ENCODE results near the gene TOMM6. TPM values are rescaled to one million over a fixed set of nuclear protein-coding genes. Genes with fewer than 3 reads are reported as not detected.
"Not testable (repeated sequence)": the region's sequence is repeated elsewhere in the genome, so short reads cannot be mapped to it uniquely, and the experiment has no call there.

TOMM6 gene
- total RNA-seq, 1 donor from 2014 or later: 42.5 TPM

GRCh38 chr6:41785254-41785653, 2.2 kb upstream of the TOMM6 start:
- no peak for DNase-seq (ENCODE audit: low read depth in 2 of 2)

GRCh38 chr6:41785689-41786450, 1.6 kb upstream of the TOMM6 start:
- peak; percentile 21 to 37 for DNase-seq (ENCODE audit: low read depth in 2 of 2)

DNA sequence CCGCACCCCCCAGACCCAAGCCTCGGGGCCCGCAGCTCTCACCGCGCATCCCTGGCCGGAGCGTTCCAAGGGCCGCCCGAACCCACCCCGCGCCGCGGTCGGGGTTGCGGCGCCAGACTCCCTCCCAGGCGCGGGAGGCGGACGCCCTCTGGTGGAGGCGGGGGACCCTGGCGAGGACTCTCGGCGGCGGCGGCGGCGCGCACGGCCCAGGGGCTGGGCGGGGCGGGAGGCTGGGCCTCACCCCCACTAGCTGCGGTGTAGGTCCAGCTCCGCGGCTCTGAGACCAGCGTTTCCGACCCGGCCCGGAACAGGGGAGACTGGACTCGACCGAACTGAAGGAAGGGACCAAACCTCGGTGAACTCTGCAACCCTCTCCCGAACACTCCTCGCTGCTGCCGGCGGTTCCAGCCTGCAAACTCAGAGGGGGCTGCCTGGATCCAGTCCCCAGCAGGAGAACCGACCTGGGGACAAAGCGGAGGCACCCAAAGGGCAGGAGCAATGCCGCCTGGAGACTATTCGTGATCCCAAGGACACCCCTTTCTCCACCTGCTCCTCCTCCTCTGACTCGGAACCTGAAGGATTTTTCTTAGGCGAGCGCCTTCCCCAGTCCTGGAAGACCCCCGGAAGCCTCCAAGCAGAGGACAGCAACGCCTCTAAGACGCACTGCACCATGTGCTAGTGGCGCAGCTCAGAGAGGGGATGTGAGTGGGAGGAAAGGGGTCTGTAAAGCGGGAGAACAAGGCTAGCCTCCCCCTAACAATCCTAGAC, 859 bp upstream of the TOMM6 start:
- peak; percentile 85 to 89 for DNase-seq (ENCODE audit: low read depth in 2 of 2)

GRCh38 chr6:41789390-41789724, 1.9 kb downstream of the TOMM6 start:
- DNase-seq (ENCODE audit: low read depth in 2 of 2): no peak

- no peak for DNase-seq (ENCODE audit: low read depth in 2 of 2)
Observed at GRCh38 chr6:41790045-41790444, 2.6 kb downstream of the TOMM6 start.

GRCh38 chr6:41791305-41791704, 3.8 kb downstream of the TOMM6 start:
- DNase-seq (ENCODE audit: low read depth in 2 of 2): no peak

DNA sequence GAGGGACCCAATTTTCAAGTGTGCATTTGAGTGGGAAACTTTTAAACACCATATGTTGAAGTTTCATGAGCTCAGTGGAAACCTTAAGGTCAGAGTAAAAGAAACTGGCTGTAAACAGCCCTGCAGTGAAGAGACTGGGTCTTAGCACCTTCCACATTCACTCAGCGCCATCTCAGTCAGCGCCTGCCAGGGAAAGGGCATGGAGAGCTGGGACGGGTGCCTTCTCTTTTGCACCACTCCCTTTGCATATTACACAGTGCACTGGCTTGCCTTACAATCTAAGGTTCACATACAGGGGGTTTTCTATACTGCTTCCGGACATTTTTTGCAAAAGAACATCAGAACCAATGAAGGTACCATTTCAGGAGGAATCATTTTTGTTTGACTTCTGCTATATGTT, 4.5 kb downstream of the TOMM6 start:
- DNase-seq (ENCODE audit: low read depth in 2 of 2): no peak

DNA sequence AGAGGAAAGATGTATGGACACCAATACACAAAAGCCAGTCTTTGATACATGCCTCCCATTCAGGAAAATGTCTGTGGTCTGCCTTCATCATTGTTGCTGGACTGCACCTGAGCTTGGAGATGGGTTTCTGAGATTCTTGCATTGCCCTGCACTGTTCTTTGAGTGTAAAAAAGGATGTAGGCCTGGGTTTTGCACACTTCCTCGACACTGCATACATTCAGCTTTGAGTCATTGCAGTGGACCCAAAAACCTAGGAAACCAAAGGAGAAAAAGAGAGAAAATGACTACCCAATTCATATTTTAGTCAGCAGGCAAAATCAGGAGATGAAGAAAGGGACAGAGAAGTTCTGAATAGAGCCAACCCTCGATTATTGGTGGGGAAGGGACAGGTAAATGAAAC, 9.0 kb downstream of the TOMM6 start:
- DNase-seq (ENCODE audit: low read depth in 2 of 2): no peak

- no peak for DNase-seq (ENCODE audit: low read depth in 2 of 2)
Observed at GRCh38 chr6:41798901-41799558, 11.5 kb downstream of the TOMM6 start.

DNA sequence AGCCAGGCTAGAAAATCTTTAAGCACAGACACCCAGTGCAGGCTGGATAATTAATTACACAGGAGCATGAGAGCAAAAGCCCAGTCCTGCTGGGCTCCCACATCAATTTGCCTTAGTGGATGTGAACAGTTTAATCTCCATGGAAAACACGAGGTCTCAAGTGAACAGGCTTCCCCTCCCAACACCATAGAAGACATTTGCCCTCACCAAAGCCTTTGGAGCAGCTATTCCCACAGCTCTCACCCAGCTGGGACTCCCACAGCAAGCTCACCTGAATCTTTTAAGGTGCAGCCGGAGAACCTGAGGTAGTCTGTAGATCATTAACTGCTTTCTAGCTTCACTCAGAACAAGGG, 12.0 kb downstream of the TOMM6 start:
- no peak for DNase-seq (ENCODE audit: low read depth in 2 of 2)

- peak; percentile 58 to 69 for DNase-seq (ENCODE audit: low read depth in 2 of 2)
Observed at GRCh38 chr6:41801380-41801779, 13.9 kb downstream of the TOMM6 start.

GRCh38 chr6:41805830-41806774, 18.6 kb downstream of the TOMM6 start:
- no peak for DNase-seq (ENCODE audit: low read depth in 2 of 2)

DNA sequence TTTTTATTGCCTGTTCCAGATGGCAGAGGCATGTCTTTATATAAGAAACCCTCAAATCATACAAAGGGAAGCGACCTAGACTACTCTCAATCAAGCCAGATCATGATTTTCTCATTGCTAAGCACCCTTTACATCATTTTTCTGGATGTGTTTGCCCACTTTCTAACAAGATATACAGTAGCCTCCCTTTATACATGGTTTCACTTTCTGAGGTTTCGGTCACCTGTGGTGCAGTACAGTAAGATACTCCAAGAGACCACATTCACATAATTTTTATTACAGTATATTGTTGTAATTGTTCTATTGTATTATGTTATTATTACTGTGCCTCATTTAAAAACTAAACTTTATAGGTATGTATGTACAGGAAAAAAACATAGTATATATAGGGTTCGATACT, 23.6 kb downstream of the TOMM6 start:
- no peak for DNase-seq (ENCODE audit: low read depth in 2 of 2)

DNA sequence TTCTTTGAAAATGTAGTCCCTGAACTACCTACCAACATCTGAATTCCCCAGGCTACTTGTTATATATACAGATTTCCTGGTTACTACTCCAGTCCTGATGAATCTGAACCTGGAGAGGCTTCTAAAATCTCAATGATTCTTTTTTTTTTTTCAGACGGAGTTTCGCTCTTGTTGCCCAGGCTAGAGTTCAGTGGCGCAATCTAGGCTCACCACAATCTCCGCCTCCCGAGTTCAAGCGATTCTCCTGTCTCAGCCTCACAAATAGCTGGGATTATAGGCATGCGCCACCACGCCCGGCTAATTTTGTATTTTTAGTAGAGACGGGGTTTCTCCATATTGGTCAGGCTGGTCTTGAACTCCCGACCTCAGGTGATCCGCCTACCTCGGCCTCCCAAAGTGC, 24.5 kb downstream of the TOMM6 start:
- not testable (repeated sequence) for DNase-seq (ENCODE audit: low read depth in 2 of 2)

GRCh38 chr6:41813469-41813868, 26.0 kb downstream of the TOMM6 start:
- DNase-seq (ENCODE audit: low read depth in 2 of 2): no peak

DNA sequence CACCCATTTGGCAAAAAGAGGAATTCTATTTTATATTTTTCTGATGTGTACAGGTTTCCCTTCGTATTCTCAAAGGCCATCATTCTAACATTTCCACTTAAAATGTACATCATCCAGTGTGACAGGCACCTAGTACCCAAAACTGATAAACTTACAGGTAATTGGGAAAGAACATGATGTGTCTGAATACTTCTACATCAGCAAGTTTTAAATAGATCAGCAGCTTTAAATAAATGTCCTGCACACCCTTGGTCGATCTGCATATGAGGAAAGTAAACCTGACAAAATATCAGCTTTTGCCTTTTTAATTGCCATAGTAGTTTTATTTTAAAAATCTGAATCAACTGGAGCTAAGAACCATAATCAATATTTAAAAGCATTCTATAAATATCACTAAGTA, 26.5 kb downstream of the TOMM6 start:
- DNase-seq (ENCODE audit: low read depth in 2 of 2): no peak

DNA sequence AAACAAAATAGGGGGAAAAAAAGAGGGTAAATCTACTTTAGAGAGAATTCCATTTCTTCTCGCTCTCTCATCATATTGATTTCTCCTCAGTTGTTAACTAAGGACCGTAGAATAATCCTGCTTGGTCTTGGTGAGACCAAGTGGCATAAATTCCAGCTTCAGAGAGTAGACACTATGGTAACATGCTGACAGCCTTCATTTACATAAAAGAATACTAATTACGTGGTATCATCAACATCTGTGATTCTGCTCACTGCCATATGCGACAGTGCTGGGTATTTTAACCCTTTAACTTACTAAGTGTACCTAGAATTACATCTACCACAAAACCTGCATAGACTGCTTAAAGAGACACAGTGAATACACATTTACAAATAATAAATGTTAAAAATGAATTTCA, 27.1 kb downstream of the TOMM6 start:
- DNase-seq (ENCODE audit: low read depth in 2 of 2): no peak

DNA sequence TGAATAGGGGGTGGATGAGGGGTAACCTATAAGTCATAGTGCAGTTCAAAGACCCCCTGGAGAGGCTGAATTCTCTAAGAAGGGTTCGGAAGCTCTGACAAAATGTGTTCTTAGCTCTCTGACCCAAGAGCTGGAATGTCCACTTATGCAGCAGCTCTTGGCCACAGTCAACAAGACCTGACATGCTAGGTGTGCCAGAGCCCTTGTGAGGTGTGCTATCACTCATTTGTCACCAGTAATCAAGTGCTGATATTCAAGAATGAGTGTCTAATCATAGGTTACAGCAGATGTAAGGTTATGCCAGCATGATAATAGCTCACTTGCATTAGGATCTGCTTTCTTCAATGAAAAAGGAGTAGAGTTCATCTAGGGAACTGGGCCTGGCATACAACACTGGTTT, 28.1 kb downstream of the TOMM6 start:
- DNase-seq (ENCODE audit: low read depth in 2 of 2): no peak

- peak in 1 of 2 donors; percentile 44 for DNase-seq (ENCODE audit: low read depth in 2 of 2)
Observed at GRCh38 chr6:41818271-41819054, 31.0 kb downstream of the TOMM6 start.

- DNase-seq (ENCODE audit: low read depth in 2 of 2): no peak
Observed at GRCh38 chr6:41821266-41821665, 33.8 kb downstream of the TOMM6 start.

- no peak for DNase-seq (ENCODE audit: low read depth in 2 of 2)
Observed at GRCh38 chr6:41822021-41822420, 34.5 kb downstream of the TOMM6 start.

All from lung microvascular endothelial cell (primary cell).